Right lobe of liver (tissue), 6 donors: Measurements from ENCODE around the gene ROMO1. TPM values are rescaled to one million over a fixed set of nuclear protein-coding genes. Genes with fewer than 3 reads are reported as not detected.

ENCODE experiments used
- ATAC-seq, 4 donors: fragments of 200-7000 bp; cut with Tn5 transposase; one replicate each; pipeline ENCODE4 v1.9.1; 2020; ENCODE audit warnings: mild to moderate bottlenecking in 4 of 4, moderate library complexity in 4 of 4
- DNase-seq, 3 donors: peaks; one replicate each; pipeline ENCODE4 v3.0.0-alpha.2; 2020
- H3K27ac ChIP-seq, 3 donors: fragments of 200-600 bp; one replicate each; pipeline ENCODE4 v1.8.0; 2022
- H3K27me3 ChIP-seq, 2 donors: fragments of 200-600 bp; one replicate each; pipeline ENCODE4 v1.8.0; 2022
- H3K36me3 ChIP-seq, 4 donors: fragments of 200-600 bp; sonication (generic) in 1 of 4; one replicate each; pipeline versions ENCODE4 v1.5.1 to v1.8.0; 2017 to 2022; ENCODE audit warnings: control low read depth in 1 of 4
- H3K4me1 ChIP-seq, 4 donors: fragments of 200-600 bp; sonication (generic) in 1 of 4; one replicate each; pipeline versions ENCODE4 v1.5.1 to v1.8.0; 2017 to 2022; ENCODE audit warnings: control low read depth in 1 of 4
- H3K4me3 ChIP-seq, 3 donors: fragments of 200-600 bp; one replicate each; pipeline ENCODE4 v1.8.0; 2022
- H3K9me3 ChIP-seq, 4 donors: fragments of 200-600 bp; sonication (generic) in 1 of 4; one replicate each; pipeline versions ENCODE4 v1.5.1 to v1.8.0; 2017 to 2022; ENCODE audit warnings: control low read depth in 1 of 4
- CTCF ChIP-seq, 4 donors: fragments of 200-600 bp in 3 of 4; fragments of 450-650 bp in 1 of 4; IDR thresholded peaks; one replicate each; pipeline versions ENCODE4 v1.5.1 to v1.8.0; 2016 to 2022; ENCODE audit warnings: antibody characterized with exemption in 4 of 4, mild to moderate bottlenecking in 2 of 4
- POLR2A ChIP-seq: fragments of 450-650 bp; IDR thresholded peaks from one replicate; pipeline ENCODE4 v1.6.1; 2017; ENCODE audit warnings: antibody characterized with exemption, mild to moderate bottlenecking
- WGBS: methylation state at CpG from one replicate; pipeline ENCODE4 v1.1.6; 2018; ENCODE audit warnings: low coverage, low lambda C conversion rate; ENCODE audit not compliant: insufficient coverage; ENCODE audit errors: missing lambda C conversion rate; 5-methylcytosine and 5-hydroxymethylcytosine counted together
- intact Hi-C, 2 donors: fragments of 100-400 bp; cut with DNase I; formaldehyde crosslinking; loops; one replicate each; pipeline versions ENCODE4 v1.11.2 to v1.14.1; 2022
- total RNA-seq, 6 experiments: library from RNA; depleted of rRNA in 2 of 6; stranded (reverse); fragments of >200 nt in 2 of 6; fragmentation: NEBNext Ultra II Directional in 3 of 6; extraction: Animal tissue kit (Norgen Biotek cat#: 25700) in 3 of 6; gene quantifications; one replicate each; pipeline versions ENCODE4 v1.1.0 to v1.2.4, GENCODE V29; 2016 to 2023
- donor health status: DM: no; HTN: yes; CAD: no.
- donor health status: DM: no; HTN: no; CAD: no.
- donor health status: DM: no; HTN: no; CAD: no.
- donor health status: DM: no; HTN: yes; CAD: no.
- donor health status: DM: no; HTN: yes; CAD: no.

Gene ROMO1
- total RNA-seq, 6 experiments from 2014 or later, result 70.4 to 209 (median 84.8) TPM

DNA sequence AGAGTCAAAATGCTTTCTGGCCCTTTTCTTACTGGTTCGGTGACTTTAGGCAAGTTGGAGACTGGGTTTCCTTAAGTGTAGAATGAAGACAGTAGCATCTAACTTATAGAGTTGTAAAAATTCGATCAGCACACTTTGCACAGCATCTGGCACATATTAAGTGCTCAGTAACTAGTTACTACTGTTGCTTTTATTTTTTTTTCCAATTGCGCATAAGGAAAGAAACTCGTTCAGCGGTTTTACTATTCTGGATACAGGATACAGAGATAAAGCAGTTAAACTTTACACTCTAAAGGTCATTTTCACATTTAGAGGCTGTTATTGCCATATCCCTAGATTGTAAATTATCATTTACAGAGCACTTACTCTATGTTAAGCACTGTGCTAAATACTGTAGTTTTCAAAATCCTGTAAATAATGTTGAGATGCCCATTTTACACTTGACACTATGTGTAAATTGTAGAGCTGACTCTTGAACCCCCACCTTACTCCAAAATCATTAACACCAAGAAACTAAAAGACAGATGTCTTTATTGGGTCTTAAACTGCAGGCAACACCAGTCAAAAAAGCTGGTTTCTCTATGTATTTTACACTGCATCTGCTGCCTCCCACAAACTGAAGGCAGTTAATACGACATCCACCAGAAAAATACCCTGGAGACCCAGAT lies 886 bp downstream of the ROMO1 start:
- WGBS, result 16% methylated on average over 6 of the region's 6 CpGs
- peaks cover 0 to 13% (median 4%) of the 10 kb centered on the region in 4 donors for H3K4me1 ChIP-seq
- no peak for DNase-seq
- no peak for ATAC-seq
- TF ChIP-seq CTCF (IDR thresholded peaks at IDR 0.05), result no peak
- TF ChIP-seq POLR2A, result no peak
- H3K9me3 ChIP-seq, result no peaks in the 10 kb centered on the region
- peaks cover 14 to 43% (median 26%) of the 10 kb centered on the region in 4 donors for H3K36me3 ChIP-seq
- intact Hi-C loops, result loop anchor here in 1 of 2 donors (10.0 kb wide), 1 partner anchor 185 kb away; no protein-coding TSS in a partner anchor
- no peaks in the 10 kb centered on the region for H3K27me3 ChIP-seq
- H3K4me3 ChIP-seq, result peak overlapping the region; percentile 82 to 99 (median 95)
- peak overlapping the region; percentile 68 to 77 (median 71) for H3K27ac ChIP-seq

DNA sequence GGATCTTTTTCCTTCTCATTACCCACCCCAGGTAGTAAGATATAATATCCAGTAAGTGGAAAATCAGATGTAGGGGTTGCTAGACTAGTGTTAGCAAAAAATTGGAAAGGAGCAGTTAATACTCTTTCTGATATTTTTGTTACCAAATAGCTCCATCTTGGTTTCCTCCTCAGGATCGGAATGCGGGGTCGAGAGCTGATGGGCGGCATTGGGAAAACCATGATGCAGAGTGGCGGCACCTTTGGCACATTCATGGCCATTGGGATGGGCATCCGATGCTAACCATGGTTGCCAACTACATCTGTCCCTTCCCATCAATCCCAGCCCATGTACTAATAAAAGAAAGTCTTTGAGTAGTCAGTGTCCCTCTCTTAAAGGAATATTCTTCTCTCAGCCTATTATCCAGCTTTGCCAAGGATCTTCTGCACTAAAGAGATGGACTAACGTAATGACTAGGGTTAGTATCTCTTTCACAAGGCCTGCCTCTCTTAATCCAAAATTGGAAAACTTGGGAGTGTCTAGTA lies 1.5 kb downstream of the ROMO1 start:
- no peak overlapping the region for H3K4me3 ChIP-seq
- peaks cover 17 to 48% (median 29%) of the 10 kb centered on the region in 4 donors for H3K36me3 ChIP-seq
- H3K27ac ChIP-seq, result no peak overlapping the region
- WGBS, result 86% methylated on average over 7 of the region's 7 CpGs
- TF ChIP-seq POLR2A, result no peak
- TF ChIP-seq CTCF (IDR thresholded peaks at IDR 0.05), result no peak
- no peaks in the 10 kb centered on the region for H3K9me3 ChIP-seq
- intact Hi-C loops, result loop anchor here in 1 of 2 donors (10.0 kb wide), 1 partner anchor 184 kb away; no protein-coding TSS in a partner anchor
- no peak for ATAC-seq
- no peak for DNase-seq
- no peaks in the 10 kb centered on the region for H3K27me3 ChIP-seq
- peaks cover 0 to 13% (median 1%) of the 10 kb centered on the region in 4 donors for H3K4me1 ChIP-seq

DNA sequence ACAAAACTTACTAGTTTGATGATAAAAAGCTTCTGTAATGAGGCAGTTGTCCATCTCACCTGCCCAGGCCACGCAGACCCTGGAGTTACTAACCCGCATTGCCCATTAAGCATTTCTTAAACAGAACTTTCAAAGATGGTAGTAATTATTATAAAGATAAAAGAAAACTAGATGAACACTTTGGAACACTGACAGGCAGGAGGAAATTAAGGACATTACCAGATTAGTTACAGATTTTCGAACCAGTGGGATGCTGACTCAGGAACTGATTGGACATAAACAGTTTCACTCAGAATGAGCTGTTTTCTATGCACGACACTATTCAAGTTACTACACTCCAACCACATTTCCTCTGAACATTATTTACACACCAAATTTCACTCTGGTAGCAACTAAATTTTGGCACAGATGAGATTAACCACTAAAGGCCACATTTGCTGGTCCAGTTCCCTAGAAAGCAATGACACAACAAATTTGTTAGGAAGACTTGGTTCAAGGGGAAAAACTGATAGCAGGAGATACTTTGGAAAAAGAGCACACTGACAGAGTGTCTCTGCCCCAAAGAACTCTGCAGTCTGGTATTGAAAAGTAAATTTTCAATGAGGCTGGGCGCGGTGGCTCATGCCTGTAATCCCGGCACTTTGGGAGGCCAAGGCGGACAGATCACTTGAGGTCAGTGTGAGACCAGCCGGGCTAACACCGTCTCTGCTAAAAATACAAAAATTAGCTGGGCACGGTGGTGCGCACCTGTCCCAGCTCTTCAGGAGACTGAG lies 3.0 kb downstream of the ROMO1 start:
- no peaks in the 10 kb centered on the region for H3K9me3 ChIP-seq
- DNase-seq, result no peak
- peak; percentile 6 for TF ChIP-seq POLR2A
- no peak for TF ChIP-seq CTCF (IDR thresholded peaks at IDR 0.05)
- H3K4me1 ChIP-seq, result peaks cover 0 to 13% (median 0%) of the 10 kb centered on the region in 4 donors
- H3K36me3 ChIP-seq, result peaks cover 17 to 63% (median 37%) of the 10 kb centered on the region in 4 donors
- H3K27ac ChIP-seq, result no peak overlapping the region
- WGBS, result 74% methylated on average over 8 of the region's 12 CpGs
- no peak overlapping the region for H3K4me3 ChIP-seq
- H3K27me3 ChIP-seq, result no peaks in the 10 kb centered on the region
- ATAC-seq, result no peak
- intact Hi-C loops, result loop anchor here in 1 of 2 donors (10.0 kb wide), 1 partner anchor 183 kb away; no protein-coding TSS in a partner anchor

DNA sequence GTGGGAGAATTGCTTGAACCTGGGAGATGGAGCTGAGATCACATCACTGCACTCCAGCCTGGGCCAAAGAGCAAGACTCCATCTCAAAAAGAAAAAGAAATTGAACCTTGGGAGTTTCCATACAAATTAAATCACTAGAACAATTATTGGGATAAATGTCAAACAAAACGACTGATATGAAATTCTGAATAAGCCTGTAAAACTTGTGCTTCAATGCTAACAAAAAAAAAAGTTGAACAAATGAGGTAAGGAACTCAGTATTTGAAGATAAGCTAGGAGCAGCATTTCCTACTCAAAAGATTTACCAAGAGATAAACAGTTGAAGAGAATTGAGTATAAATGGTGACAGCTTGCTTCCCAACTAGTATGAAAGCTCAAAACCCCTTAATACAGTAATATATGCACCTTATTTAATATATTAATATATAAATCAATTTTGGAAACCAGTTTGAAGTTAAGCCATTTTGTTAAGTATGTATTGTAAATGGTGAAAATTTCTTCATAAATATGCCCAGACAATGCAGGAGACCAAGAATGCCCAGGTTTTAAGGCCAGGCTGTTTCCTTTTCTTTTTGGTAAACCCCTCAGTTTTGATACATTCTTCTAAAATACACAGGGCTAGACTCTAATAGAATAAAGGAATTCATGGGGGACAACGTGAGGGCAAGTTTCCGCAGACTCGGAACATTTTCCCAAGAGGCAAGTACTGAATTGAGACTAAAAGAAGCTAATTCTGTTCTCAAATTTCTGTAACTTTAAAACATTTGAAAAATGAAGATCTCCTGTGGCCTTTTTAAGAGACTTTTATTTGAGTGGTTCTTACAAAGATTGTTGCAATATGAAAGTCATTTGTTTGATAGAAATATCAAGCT lies 3.9 kb downstream of the ROMO1 start:
- no peak for TF ChIP-seq CTCF (IDR thresholded peaks at IDR 0.05)
- Histone ChIP-seq H3K4me1 (peaks cover 0 to 6% (median 0%) of the 10 kb centered on the region in 4 donors), H3K4me3 (no peak overlapping the region), H3K9me3 (no peaks in the 10 kb centered on the region), H3K36me3 (peaks cover 17 to 72% (median 41%) of the 10 kb centered on the region in 4 donors), H3K27ac (no peak overlapping the region), H3K27me3 (no peaks in the 10 kb centered on the region)
- 73% methylated on average over 4 of the region's 4 CpGs for WGBS
- intact Hi-C loops, result loop anchor here in 1 of 2 donors (10.0 kb wide), 1 partner anchor 182 kb away; no protein-coding TSS in a partner anchor
- no peak for ATAC-seq
- DNase-seq, result no peak
